Mesothelial cell of epicardium (in vitro differentiated cells): ENCODE measurements around the gene RNF5. TPM values are rescaled to one million over a fixed set of nuclear protein-coding genes. Genes with fewer than 3 reads are reported as not detected.
A peak's percentile ranks its signal among the peaks of the same experiment; 100 is the strongest.

Experiments
- DNase-seq, 2 experiments: peaks; one replicate each; pipeline ENCODE4 v3.0.0; 2021; ENCODE audit warnings: low spot score in 2 of 2; ENCODE audit not compliant: unreplicated experiment in 2 of 2
- H3K27ac Mint-ChIP-seq: 2 replicates; pipeline ENCODE4 v1.8.0; 2021; ENCODE audit warnings: mixed read lengths
- H3K27me3 Mint-ChIP-seq: 2 replicates; pipeline ENCODE4 v1.8.0; 2021; ENCODE audit warnings: low read depth, mixed read lengths
- H3K36me3 Mint-ChIP-seq: 2 replicates; pipeline ENCODE4 v1.8.0; 2021; ENCODE audit warnings: mixed read lengths
- H3K4me1 Mint-ChIP-seq: 2 replicates; pipeline ENCODE4 v1.8.0; 2021; ENCODE audit warnings: mixed read lengths
- H3K4me3 Mint-ChIP-seq: 2 replicates; pipeline ENCODE4 v1.8.0; 2021; ENCODE audit warnings: mild to moderate bottlenecking, moderate library complexity, mixed read lengths
- H3K9me3 Mint-ChIP-seq: 2 replicates; pipeline ENCODE4 v1.8.0; 2021; ENCODE audit warnings: mixed read lengths
- CTCF ChIP-seq: fragments of 200-600 bp; sonication (generic); IDR thresholded peaks from one replicate; pipeline ENCODE4 v1.5.0; 2021; ENCODE audit warnings: antibody characterized with exemption; ENCODE audit not compliant: unreplicated experiment
- total RNA-seq: library from RNA; stranded (reverse); gene quantifications from 3 replicates; pipeline ENCODE4 v1.2.1, GENCODE V29; 2021

RNF5 gene
- total RNA-seq, 1 donor from 2014 or later, result 62.8 TPM

GRCh38 chr6:32179766-32180405 lies 1.7 kb downstream of the RNF5 start:
- Mint-ChIP-seq H3K27ac (no peak overlapping the region), H3K36me3 (peaks cover 11% of the 10 kb centered on the region), H3K27me3 (no peaks in the 10 kb centered on the region), H3K4me1 (peaks cover 45% of the 10 kb centered on the region), H3K4me3 (peak overlapping the region; percentile 92), H3K9me3 (no peaks in the 10 kb centered on the region)
- DNase-seq, result no peak
- TF ChIP-seq CTCF, result no peak

- Mint-ChIP-seq H3K4me1 (peaks cover 48% of the 10 kb centered on the region), H3K27me3 (no peaks in the 10 kb centered on the region), H3K4me3 (no peak overlapping the region), H3K9me3 (no peaks in the 10 kb centered on the region), H3K36me3 (peaks cover 15% of the 10 kb centered on the region), H3K27ac (peak overlapping the region; percentile 15)
- no peak for DNase-seq
- no peak for TF ChIP-seq CTCF
These were observed 3.0 kb downstream of the RNF5 start for GRCh38 chr6:32181148-32181702.

DNA sequence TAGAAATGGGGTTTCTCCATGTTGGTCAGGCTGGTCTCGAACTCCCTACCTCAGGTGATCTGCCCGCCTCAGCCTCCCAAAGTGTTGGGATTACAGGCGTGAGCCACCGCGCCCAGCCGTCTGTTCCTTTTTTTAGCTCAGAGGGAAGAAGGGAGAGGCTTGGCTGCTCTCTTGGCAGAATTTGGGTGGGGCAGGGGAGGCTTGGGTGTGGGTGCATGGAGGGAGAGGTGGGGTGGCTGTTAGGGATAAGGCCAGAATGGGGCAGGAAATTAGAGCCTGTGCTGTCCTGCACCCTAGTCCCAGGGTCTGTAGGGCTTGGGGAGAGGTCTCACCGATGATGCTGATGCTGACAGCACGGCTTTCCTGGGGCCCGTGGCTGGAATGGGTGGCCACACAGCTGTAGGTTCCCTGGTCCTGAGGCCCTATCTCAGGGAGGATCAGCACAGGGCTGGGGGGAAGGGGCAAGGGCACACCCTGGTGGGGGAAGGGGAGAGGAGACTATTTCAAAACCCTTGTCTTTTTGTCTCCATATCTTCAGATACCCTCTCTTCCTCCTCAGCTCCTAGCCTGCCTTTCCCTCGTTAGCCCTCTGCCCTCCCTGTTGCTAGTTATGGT lies 3.8 kb downstream of the RNF5 start:
- DNase-seq, result no peak
- no peak overlapping the region for H3K27ac Mint-ChIP-seq
- no peak for TF ChIP-seq CTCF
- peaks cover 46% of the 10 kb centered on the region for H3K4me1 Mint-ChIP-seq
- no peaks in the 10 kb centered on the region for H3K9me3 Mint-ChIP-seq
- no peaks in the 10 kb centered on the region for H3K27me3 Mint-ChIP-seq
- H3K4me3 Mint-ChIP-seq, result no peak overlapping the region
- peaks cover 21% of the 10 kb centered on the region for H3K36me3 Mint-ChIP-seq

GRCh38 chr6:32182555-32182981 lies 4.4 kb downstream of the RNF5 start:
- H3K4me1 Mint-ChIP-seq, result peaks cover 45% of the 10 kb centered on the region
- H3K27me3 Mint-ChIP-seq, result no peaks in the 10 kb centered on the region
- TF ChIP-seq CTCF, result no peak
- H3K27ac Mint-ChIP-seq, result peak overlapping the region; percentile 21
- H3K9me3 Mint-ChIP-seq, result no peaks in the 10 kb centered on the region
- no peak overlapping the region for H3K4me3 Mint-ChIP-seq
- no peak for DNase-seq
- peaks cover 25% of the 10 kb centered on the region for H3K36me3 Mint-ChIP-seq

- Mint-ChIP-seq H3K9me3 (no peaks in the 10 kb centered on the region), H3K4me1 (peaks cover 46% of the 10 kb centered on the region), H3K27me3 (no peaks in the 10 kb centered on the region), H3K36me3 (peaks cover 28% of the 10 kb centered on the region), H3K4me3 (no peak overlapping the region), H3K27ac (peak overlapping the region; percentile 21)
- TF ChIP-seq CTCF, result no peak
- no peak for DNase-seq
These were observed 4.8 kb downstream of the RNF5 start for GRCh38 chr6:32183030-32183429.
